Kidney (tissue), 14 donors: ENCODE data around the gene NCKAP5. TPM values are rescaled to one million over a fixed set of nuclear protein-coding genes. Genes with fewer than 3 reads are reported as not detected.

Source experiments
- DNase-seq, 5 donors: peaks; one replicate each; pipeline ENCODE4 v3.0.0-alpha.2; 2013 to 2020
- FAIRE-seq: peaks from 2 replicates; lab custom pipeline; 2012; peaks lifted over from hg19 to GRCh38; lab: Jason Lieb, UNC
- H3K27ac ChIP-seq, 2 donors: one replicate each; pipeline ENCODE4 v1.7.0; 2013; ENCODE audit warnings: low read depth in 2 of 2, low read length in 2 of 2, inconsistent platforms in 1 of 2
- H3K27me3 ChIP-seq: one replicate; pipeline ENCODE4 v1.7.1; 2013; ENCODE audit warnings: low read length, inconsistent platforms; ENCODE audit not compliant: control insufficient read depth, insufficient read depth
- H3K36me3 ChIP-seq, 3 donors: one replicate each; pipeline versions ENCODE4 v1.7.0 to v1.7.1; 2013; ENCODE audit warnings: low read length in 3 of 3, control low read depth in 1 of 3, inconsistent platforms in 1 of 3; ENCODE audit not compliant: insufficient read depth in 3 of 3, control insufficient read depth in 2 of 3
- H3K4me1 ChIP-seq, 3 donors: one replicate each; pipeline versions ENCODE4 v1.7.0 to v1.7.1; 2013; ENCODE audit warnings: low read length in 3 of 3, inconsistent platforms in 1 of 3, low read depth in 1 of 3; ENCODE audit not compliant: control insufficient read depth in 2 of 3, insufficient read depth in 2 of 3
- H3K4me3 ChIP-seq, 3 donors: one replicate each; pipeline versions ENCODE4 v1.7.0 to v1.8.1; 2013; ENCODE audit warnings: low read length in 3 of 3, control low read depth in 1 of 3, inconsistent platforms in 1 of 3
- H3K9ac ChIP-seq, 3 donors: one replicate each; pipeline versions ENCODE4 v1.7.0 to v1.7.1; 2013; ENCODE audit warnings: low read length in 3 of 3, control low read depth in 1 of 3, inconsistent platforms in 1 of 3
- H3K9me3 ChIP-seq, 3 donors: one replicate each; pipeline versions ENCODE4 v1.7.0 to v1.7.1; 2013; ENCODE audit warnings: low read length in 3 of 3, control low read depth in 1 of 3, inconsistent platforms in 1 of 3; ENCODE audit not compliant: control insufficient read depth in 2 of 3, insufficient read depth in 1 of 3
- CTCF ChIP-seq: IDR thresholded peaks from 3 replicates; pipeline ENCODE4 v1.5.1; 2012; ENCODE audit warnings: mild to moderate bottlenecking, moderate library complexity, borderline replicate concordance; ENCODE audit not compliant: insufficient read depth; ENCODE audit errors: extremely low read depth
- intact Hi-C: fragments of 100-400 bp; cut with DNase I; formaldehyde crosslinking; loops from one replicate; pipeline ENCODE4 v1.11.1; 2022
- polyA plus RNA-seq: library from polyadenylated mRNA; stranded (reverse); fragments of 350-450 nt; fragmentation: Illumina TruSeq; extraction: RNeasy Lipid Tissue Mini Kit (QIAGEN cat#74804); gene quantifications from one replicate; pipeline ENCODE4 v1.2.3, GENCODE V29; 2014; ENCODE audit warnings: low read depth, low replicate concordance; ENCODE audit not compliant: insufficient read depth
- total RNA-seq: library from RNA; stranded (reverse); fragmentation: NEBNext Ultra II Directional; extraction: Animal tissue kit (Norgen Biotek cat#: 25700); gene quantifications from one replicate; pipeline ENCODE4 v1.2.1, GENCODE V29; 2021
- donor health status: control.
- donor health status: control.
- donor health status: control.
- donor health status: control.
- donor health status: control.
- donor health status: DM: yes; HTN: yes; CAD: no.
- donor health status: Normal renal cell carcinoma (clear cell type).

NCKAP5 gene
- total and polyA plus RNA-seq, 2 donors from 2014 or later, result 1.8 to 2.9 TPM

GRCh38 chr2:132752421-132753206 is 815.6 kb downstream of the NCKAP5 start:
- no peaks in the 10 kb centered on the region for H3K27me3 ChIP-seq
- no peaks in the 10 kb centered on the region for H3K9me3 ChIP-seq
- FAIRE-seq (no peak), DNase-seq (no peak)
- no peaks in the 10 kb centered on the region for H3K36me3 ChIP-seq
- no peak overlapping the region for H3K9ac ChIP-seq
- intact Hi-C loops, result no loop called here
- no peak for TF ChIP-seq CTCF
- no peak overlapping the region for H3K4me3 ChIP-seq
- H3K27ac ChIP-seq, result no peak overlapping the region
- H3K4me1 ChIP-seq, result no peaks in the 10 kb centered on the region

GRCh38 chr2:132751836-132752235 is 816.4 kb downstream of the NCKAP5 start:
- no peak for TF ChIP-seq CTCF

GRCh38 chr2:132750606-132751005 is 817.7 kb downstream of the NCKAP5 start:
- FAIRE-seq (no peak), DNase-seq (no peak)
- H3K27ac ChIP-seq, result no peak overlapping the region
- H3K27me3 ChIP-seq, result no peaks in the 10 kb centered on the region
- H3K4me1 ChIP-seq, result no peaks in the 10 kb centered on the region
- intact Hi-C loops, result no loop called here
- no peak overlapping the region for H3K4me3 ChIP-seq
- no peaks in the 10 kb centered on the region for H3K9me3 ChIP-seq
- TF ChIP-seq CTCF, result no peak
- no peaks in the 10 kb centered on the region for H3K36me3 ChIP-seq
- no peak overlapping the region for H3K9ac ChIP-seq

More at GRCh38 chr2:132751836-132752235, 816.4 kb downstream of the NCKAP5 start:
- no peak overlapping the region for H3K4me3 ChIP-seq
- no peak for FAIRE-seq
- no peaks in the 10 kb centered on the region for H3K27me3 ChIP-seq
- intact Hi-C loops, result no loop called here
- H3K4me1 ChIP-seq, result no peaks in the 10 kb centered on the region
- H3K27ac ChIP-seq, result no peak overlapping the region
- no peaks in the 10 kb centered on the region for H3K36me3 ChIP-seq
- H3K9ac ChIP-seq, result no peak overlapping the region
- H3K9me3 ChIP-seq, result no peaks in the 10 kb centered on the region
- DNase-seq, result no peak

GRCh38 chr2:132747046-132747445 is 821.2 kb downstream of the NCKAP5 start:
- Histone ChIP-seq H3K9ac (no peak overlapping the region), H3K27ac (no peak overlapping the region), H3K27me3 (no peaks in the 10 kb centered on the region), H3K4me3 (no peak overlapping the region), H3K4me1 (no peaks in the 10 kb centered on the region), H3K36me3 (no peaks in the 10 kb centered on the region), H3K9me3 (no peaks in the 10 kb centered on the region)
- DNase-seq, result no peak
- no peak for FAIRE-seq
- no peak for TF ChIP-seq CTCF
- intact Hi-C loops, result no loop called here
